Mesodermal cell (in vitro differentiated cells): ENCODE measurements around the gene SLC6A6.

Experiments
- H3K27ac ChIP-seq: 2 replicates; pipeline ENCODE4 v1.7.0; 2013; ENCODE audit warnings: mild to moderate bottlenecking, low read depth, low read length, moderate library complexity; ENCODE audit not compliant: severe bottlenecking
- H3K36me3 ChIP-seq: 2 replicates; pipeline ENCODE4 v1.7.1; 2013; ENCODE audit warnings: mild to moderate bottlenecking, low read length, moderate library complexity; ENCODE audit not compliant: control insufficient read depth, insufficient read depth
- H3K4me1 ChIP-seq: one replicate; pipeline ENCODE4 v1.7.1; 2013; ENCODE audit warnings: mild to moderate bottlenecking, low read length; ENCODE audit not compliant: insufficient read depth, control insufficient read depth, poor library complexity, severe bottlenecking
- H3K4me3 ChIP-seq: 2 replicates; pipeline ENCODE4 v1.7.0; 2013; ENCODE audit warnings: low read length, control low read depth, mild to moderate bottlenecking; ENCODE audit not compliant: insufficient read depth, poor library complexity, severe bottlenecking; ENCODE audit errors: extremely low read depth
- H3K9me3 ChIP-seq: 2 replicates; pipeline ENCODE4 v1.7.1; 2013; ENCODE audit warnings: mild to moderate bottlenecking, low read length, moderate library complexity; ENCODE audit not compliant: control insufficient read depth
- WGBS, 2 experiments: methylation state at CpG; one replicate each; pipeline ENCODE4 v1.1.5; 2013; ENCODE audit warnings: missing lambda C conversion rate in 2 of 2; ENCODE audit not compliant: insufficient coverage in 2 of 2; 5-methylcytosine and 5-hydroxymethylcytosine counted together

SLC6A6 gene

GRCh38 chr3:14488286-14489041 is 86.1 kb downstream of the SLC6A6 start:
- Histone ChIP-seq H3K9me3 (no peaks in the 10 kb centered on the region), H3K4me1 (peaks cover 3% of the 10 kb centered on the region), H3K4me3 (no peak overlapping the region), H3K36me3 (peaks cover 51% of the 10 kb centered on the region), H3K27ac (no peak overlapping the region)
- 100% methylated on average over 1 to 2 of the region's 7 CpGs for WGBS, 2 experiments

- Histone ChIP-seq H3K4me3 (no peak overlapping the region), H3K27ac (no peak overlapping the region), H3K4me1 (peaks cover 3% of the 10 kb centered on the region), H3K9me3 (no peaks in the 10 kb centered on the region), H3K36me3 (peaks cover 40% of the 10 kb centered on the region)
- WGBS, 2 experiments, result 90 to 94% methylated on average over 2 to 4 of the region's 7 CpGs
These were observed 87.2 kb downstream of the SLC6A6 start for GRCh38 chr3:14489641-14490040.

- Histone ChIP-seq H3K4me3 (no peak overlapping the region), H3K27ac (no peak overlapping the region), H3K36me3 (peaks cover 35% of the 10 kb centered on the region), H3K9me3 (no peaks in the 10 kb centered on the region), H3K4me1 (peaks cover 3% of the 10 kb centered on the region)
- 85 to 91% methylated on average over 4 of the region's 4 CpGs for WGBS, 2 experiments
These were observed 87.8 kb downstream of the SLC6A6 start for GRCh38 chr3:14490255-14490654.

GRCh38 chr3:14490831-14491230 is 88.4 kb downstream of the SLC6A6 start:
- WGBS, 2 experiments, result 88 to 100% methylated on average over 1 to 2 of the region's 2 CpGs
- Histone ChIP-seq H3K4me3 (no peak overlapping the region), H3K27ac (no peak overlapping the region), H3K9me3 (no peaks in the 10 kb centered on the region), H3K36me3 (peaks cover 29% of the 10 kb centered on the region), H3K4me1 (peaks cover 3% of the 10 kb centered on the region)

- Histone ChIP-seq H3K9me3 (no peaks in the 10 kb centered on the region), H3K27ac (no peak overlapping the region), H3K36me3 (peaks cover 21% of the 10 kb centered on the region), H3K4me3 (no peak overlapping the region), H3K4me1 (peaks cover 3% of the 10 kb centered on the region)
- 91 to 93% methylated on average over 16 of the region's 17 CpGs for WGBS, 2 experiments
These were observed 89.2 kb downstream of the SLC6A6 start for GRCh38 chr3:14491396-14492190.

- 93 to 95% methylated on average over 28 to 30 of the region's 31 CpGs for WGBS, 2 experiments
- Histone ChIP-seq H3K4me1 (peaks cover 2% of the 10 kb centered on the region), H3K27ac (no peak overlapping the region)
These were observed 90.8 kb downstream of the SLC6A6 start for GRCh38 chr3:14492948-14493881.

GRCh38 chr3:14494279-14494972 is 92.0 kb downstream of the SLC6A6 start:
- Histone ChIP-seq H3K4me1 (no peaks in the 10 kb centered on the region), H3K27ac (no peak overlapping the region), H3K4me3 (no peak overlapping the region), H3K9me3 (no peaks in the 10 kb centered on the region), H3K36me3 (peaks cover 6% of the 10 kb centered on the region)
- WGBS, 2 experiments, result 91 to 96% methylated on average over 13 of the region's 17 CpGs

More at GRCh38 chr3:14492948-14493881, 90.8 kb downstream of the SLC6A6 start:
- Histone ChIP-seq H3K36me3 (peaks cover 9% of the 10 kb centered on the region), H3K4me3 (no peak overlapping the region), H3K9me3 (no peaks in the 10 kb centered on the region)

GRCh38 chr3:14494973-14495300 is 92.5 kb downstream of the SLC6A6 start:
- no peak overlapping the region for H3K27ac ChIP-seq
- 82 to 84% methylated on average over 3 to 4 of the region's 5 CpGs for WGBS, 2 experiments
- H3K9me3 ChIP-seq, result no peaks in the 10 kb centered on the region

GRCh38 chr3:14496351-14496750 is 93.9 kb downstream of the SLC6A6 start:
- Histone ChIP-seq H3K27ac (no peak overlapping the region), H3K9me3 (no peaks in the 10 kb centered on the region), H3K36me3 (no peaks in the 10 kb centered on the region), H3K4me3 (no peak overlapping the region), H3K4me1 (no peaks in the 10 kb centered on the region)
- 91 to 98% methylated on average over 9 of the region's 9 CpGs for WGBS, 2 experiments

More at GRCh38 chr3:14494973-14495300, 92.5 kb downstream of the SLC6A6 start:
- Histone ChIP-seq H3K4me1 (no peaks in the 10 kb centered on the region), H3K4me3 (no peak overlapping the region), H3K36me3 (peaks cover under 1% of the 10 kb centered on the region)

- Histone ChIP-seq H3K4me1 (no peaks in the 10 kb centered on the region), H3K4me3 (no peak overlapping the region), H3K9me3 (no peaks in the 10 kb centered on the region), H3K27ac (no peak overlapping the region), H3K36me3 (no peaks in the 10 kb centered on the region)
- WGBS, 2 experiments, result 62 to 63% methylated on average over 10 of the region's 10 CpGs
These were observed 94.9 kb downstream of the SLC6A6 start for GRCh38 chr3:14497321-14497720.
